ENCODE measurements around the gene SPIRE2. TPM values are rescaled to one million over a fixed set of nuclear protein-coding genes. Genes with fewer than 3 reads are reported as not detected.
A peak's percentile ranks its signal among the peaks of the same experiment; 100 is the strongest.

SPIRE2 gene
- total and polyA plus RNA-seq, 2 of the 13 experiments (the other 11 are each of a cell fraction or from before 2014, with no cell fraction given): 13.3 to 37.5 TPM

- TF ChIP-seq ZNF276 (CRISPR knock-in tag; IDR thresholded peaks at IDR 0.05; ENCODE audit: low read depth) (no peak), RBAK (CRISPR knock-in tag; IDR thresholded peaks at IDR 0.05) (no peak), MED8 (CRISPR knock-in tag; IDR thresholded peaks at IDR 0.05; ENCODE audit: insufficient replicate concordance) (peak; percentile 46), ZMYM4 (CRISPR knock-in tag; IDR thresholded peaks at IDR 0.05) (peak; percentile 37; the same call in 1 of the 2 replicates), ZNF282 (IDR thresholded peaks at IDR 0.05; ENCODE audit: partially characterized antibody) (no peak), EEA1 (CRISPR knock-in tag; IDR thresholded peaks at IDR 0.05; ENCODE audit: borderline replicate concordance) (no peak), GPN1 (CRISPR knock-in tag; IDR thresholded peaks at IDR 0.05; ENCODE audit: borderline replicate concordance) (0 out of 2 replicates have a peak, but pooled peaks have one; percentile 19), HNF1B (CRISPR knock-in tag; IDR thresholded peaks at IDR 0.05) (no peak), NCOA2 (CRISPR knock-in tag; IDR thresholded peaks at IDR 0.05) (peak; percentile 18; the same call in 1 of the 2 replicates), ZNF574 (CRISPR knock-in tag; IDR thresholded peaks at IDR 0.05) (no peak; the same call in 1 of the 2 replicates), ZNF101 (CRISPR knock-in tag; IDR thresholded peaks at IDR 0.05; ENCODE audit: borderline replicate concordance, low read depth) (no peak), ATM (IDR thresholded peaks at IDR 0.05; ENCODE audit: borderline replicate concordance) (no peak), ETV5 (CRISPR knock-in tag; IDR thresholded peaks at IDR 0.05; ENCODE audit: borderline replicate concordance) (peak; percentile 34; the same call in 1 of the 2 replicates), SIX4 (CRISPR knock-in tag; IDR thresholded peaks at IDR 0.05) (no peak), ZBTB8A (CRISPR knock-in tag; IDR thresholded peaks at IDR 0.05; ENCODE audit: borderline replicate concordance, low read depth) (no peak)
- TF ChIP-seq, protein P1, sequence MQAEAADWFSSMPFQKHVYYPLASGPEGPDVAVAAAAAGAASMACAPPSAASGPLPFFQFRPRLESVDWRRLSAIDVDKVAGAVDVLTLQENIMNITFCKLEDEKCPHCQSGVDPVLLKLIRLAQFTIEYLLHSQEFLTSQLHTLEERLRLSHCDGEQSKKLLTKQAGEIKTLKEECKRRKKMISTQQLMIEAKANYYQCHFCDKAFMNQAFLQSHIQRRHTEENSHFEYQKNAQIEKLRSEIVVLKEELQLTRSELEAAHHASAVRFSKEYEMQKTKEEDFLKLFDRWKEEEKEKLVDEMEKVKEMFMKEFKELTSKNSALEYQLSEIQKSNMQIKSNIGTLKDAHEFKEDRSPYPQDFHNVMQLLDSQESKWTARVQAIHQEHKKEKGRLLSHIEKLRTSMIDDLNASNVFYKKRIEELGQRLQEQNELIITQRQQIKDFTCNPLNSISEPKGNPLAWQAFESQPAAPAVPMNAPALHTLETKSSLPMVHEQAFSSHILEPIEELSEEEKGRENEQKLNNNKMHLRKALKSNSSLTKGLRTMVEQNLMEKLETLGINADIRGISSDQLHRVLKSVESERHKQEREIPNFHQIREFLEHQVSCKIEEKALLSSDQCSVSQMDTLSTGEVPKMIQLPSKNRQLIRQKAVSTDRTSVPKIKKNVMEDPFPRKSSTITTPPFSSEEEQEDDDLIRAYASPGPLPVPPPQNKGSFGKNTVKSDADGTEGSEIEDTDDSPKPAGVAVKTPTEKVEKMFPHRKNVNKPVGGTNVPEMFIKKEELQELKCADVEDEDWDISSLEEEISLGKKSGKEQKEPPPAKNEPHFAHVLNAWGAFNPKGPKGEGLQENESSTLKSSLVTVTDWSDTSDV (CRISPR knock-in tag; IDR thresholded peaks at IDR 0.05): 0 out of 2 replicates have a peak, but pooled peaks have one; percentile 2
- TF ChIP-seq, protein P2, sequence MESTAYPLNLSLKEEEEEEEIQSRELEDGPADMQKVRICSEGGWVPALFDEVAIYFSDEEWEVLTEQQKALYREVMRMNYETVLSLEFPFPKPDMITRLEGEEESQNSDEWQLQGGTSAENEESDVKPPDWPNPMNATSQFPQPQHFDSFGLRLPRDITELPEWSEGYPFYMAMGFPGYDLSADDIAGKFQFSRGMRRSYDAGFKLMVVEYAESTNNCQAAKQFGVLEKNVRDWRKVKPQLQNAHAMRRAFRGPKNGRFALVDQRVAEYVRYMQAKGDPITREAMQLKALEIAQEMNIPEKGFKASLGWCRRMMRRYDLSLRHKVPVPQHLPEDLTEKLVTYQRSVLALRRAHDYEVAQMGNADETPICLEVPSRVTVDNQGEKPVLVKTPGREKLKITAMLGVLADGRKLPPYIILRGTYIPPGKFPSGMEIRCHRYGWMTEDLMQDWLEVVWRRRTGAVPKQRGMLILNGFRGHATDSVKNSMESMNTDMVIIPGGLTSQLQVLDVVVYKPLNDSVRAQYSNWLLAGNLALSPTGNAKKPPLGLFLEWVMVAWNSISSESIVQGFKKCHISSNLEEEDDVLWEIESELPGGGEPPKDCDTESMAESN (CRISPR knock-in tag; conservative IDR thresholded peaks at IDR 0.05): no peak; the same call in 1 of the 2 replicates
Measured at GRCh38 chr16:89827383-89828198, 684 bp upstream of the SPIRE2 start (continued).

All from HepG2 (cell line).